CD14-positive monocyte (primary cell): ENCODE measurements around the gene TMEM187. TPM values are rescaled to one million over a fixed set of nuclear protein-coding genes. Genes with fewer than 3 reads are reported as not detected.

Experiments
- DNase-seq, 3 donors: peaks; one replicate each; pipeline ENCODE4 v3.0.0-alpha.2; 2011 to 2022
- H2AFZ ChIP-seq: 2 replicates; pipeline ENCODE4 v1.6.0; 2012; ENCODE audit warnings: mild to moderate bottlenecking, low read depth, low read length, inconsistent platforms; ENCODE audit not compliant: insufficient read depth, poor library complexity, severe bottlenecking
- H3K27ac ChIP-seq, 2 donors: 1 replicate in 1 of 2; 2 replicates in 1 of 2; pipeline ENCODE4 v1.5.1; 2012 to 2013; ENCODE audit warnings: low read length in 2 of 2, control low read depth in 1 of 2, inconsistent platforms in 1 of 2, low read depth in 1 of 2, mild to moderate bottlenecking in 1 of 2
- H3K27me3 ChIP-seq, 2 donors: one replicate each; pipeline versions ENCODE4 v1.6.0 to v1.6.1; 2011 to 2013; ENCODE audit warnings: low read length in 2 of 2; ENCODE audit not compliant: control insufficient read depth in 2 of 2, insufficient read depth in 2 of 2
- H3K36me3 ChIP-seq, 2 donors: replicated peaks in 1 of 2; 1 replicate in 1 of 2; 2 replicates in 1 of 2; pipeline versions ENCODE4 v1.5.1 to v1.6.1; 2012 to 2013; ENCODE audit warnings: low read length in 2 of 2, control low read depth in 1 of 2, inconsistent platforms in 1 of 2, mild to moderate bottlenecking in 1 of 2; ENCODE audit not compliant: insufficient read depth in 2 of 2, control insufficient read depth in 1 of 2
- H3K4me1 ChIP-seq, 2 donors: 1 replicate in 1 of 2; 2 replicates in 1 of 2; pipeline versions ENCODE4 v1.5.1 to v1.6.1; 2012 to 2013; ENCODE audit warnings: low read length in 2 of 2, control low read depth in 1 of 2, inconsistent platforms in 1 of 2, mild to moderate bottlenecking in 1 of 2, moderate library complexity in 1 of 2; ENCODE audit not compliant: insufficient read depth in 2 of 2, control insufficient read depth in 1 of 2
- H3K4me2 ChIP-seq: replicated peaks from 2 replicates; pipeline ENCODE3; 2012; ENCODE audit warnings: low read length, moderate library complexity, mild to moderate bottlenecking; ENCODE audit not compliant: poor library complexity, severe bottlenecking; ENCODE audit errors: extremely low read depth
- H3K4me3 ChIP-seq, 3 experiments: fragments of 200-600 bp in 1 of 3; sonication (generic) in 1 of 3; replicated peaks in 1 of 3; 1 replicate in 2 of 3; 2 replicates in 1 of 3; pipeline ENCODE4 v1.5.1; 2011 to 2013; ENCODE audit warnings: low read length in 3 of 3, mild to moderate bottlenecking in 3 of 3, control low read depth in 2 of 3, low read depth in 2 of 3, inconsistent platforms in 1 of 3, moderate library complexity in 1 of 3
- H3K79me2 ChIP-seq: 2 replicates; pipeline ENCODE4 v1.6.0; 2012; ENCODE audit warnings: mild to moderate bottlenecking, control low read depth, inconsistent platforms, low read length, moderate library complexity; ENCODE audit not compliant: insufficient read depth
- H3K9ac ChIP-seq: 2 replicates; pipeline ENCODE4 v1.6.0; 2017; ENCODE audit warnings: low read length, mild to moderate bottlenecking; ENCODE audit not compliant: insufficient read depth, poor library complexity, severe bottlenecking
- H3K9me3 ChIP-seq, 2 donors: replicated peaks in 1 of 2; 1 replicate in 1 of 2; 2 replicates in 1 of 2; pipeline versions ENCODE4 v1.5.1 to v1.6.1; 2012 to 2013; ENCODE audit warnings: low read length in 2 of 2, control low read depth in 1 of 2; ENCODE audit not compliant: control insufficient read depth in 1 of 2, insufficient read depth in 1 of 2
- H4K20me1 ChIP-seq: 2 replicates; pipeline ENCODE4 v1.6.0; 2012; ENCODE audit warnings: mild to moderate bottlenecking, low read length, control low read depth, moderate library complexity; ENCODE audit not compliant: insufficient read depth
- H3K27ac Mint-ChIP-seq, 7 donors: one replicate each; pipeline ENCODE4 v1.8.0; 2020; ENCODE audit warnings: mild to moderate bottlenecking in 7 of 7, mixed read lengths in 7 of 7, moderate library complexity in 6 of 7, inconsistent platforms in 2 of 7
- H3K27me3 Mint-ChIP-seq, 3 donors: one replicate each; pipeline ENCODE4 v1.8.0; 2021 to 2022; ENCODE audit warnings: low read depth in 3 of 3, mild to moderate bottlenecking in 3 of 3, mixed read lengths in 3 of 3, moderate library complexity in 3 of 3, inconsistent platforms in 1 of 3
- H3K36me3 Mint-ChIP-seq, 2 donors: one replicate each; pipeline ENCODE4 v1.8.0; 2020; ENCODE audit warnings: mixed read lengths in 2 of 2, inconsistent platforms in 1 of 2, mild to moderate bottlenecking in 1 of 2
- H3K4me1 Mint-ChIP-seq: one replicate; pipeline ENCODE4 v1.8.0; 2020; ENCODE audit warnings: mild to moderate bottlenecking, mixed read lengths
- H3K4me3 Mint-ChIP-seq, 2 donors: one replicate each; pipeline ENCODE4 v1.8.0; 2020; ENCODE audit warnings: mild to moderate bottlenecking in 2 of 2, mixed read lengths in 2 of 2, moderate library complexity in 1 of 2
- H3K9me3 Mint-ChIP-seq, 7 donors: one replicate each; pipeline ENCODE4 v1.8.0; 2020 to 2022; ENCODE audit warnings: mixed read lengths in 7 of 7, mild to moderate bottlenecking in 6 of 7, moderate library complexity in 6 of 7, inconsistent platforms in 2 of 7
- WGBS: methylation state at CpG from one replicate; pipeline ENCODE4 v1.1.5; 2013; ENCODE audit warnings: missing lambda C conversion rate; ENCODE audit not compliant: insufficient coverage; 5-methylcytosine and 5-hydroxymethylcytosine counted together
- intact Hi-C, 2 donors: fragments of 100-400 bp; cut with micrococcal nuclease; formaldehyde crosslinking; loops; one replicate each; pipeline versions ENCODE4 v1.15.0 to v1.15.1; 2023
- polyA plus RNA-seq, 3 donors: library from polyadenylated mRNA; depleted of rRNA in 1 of 3; unstranded in 2 of 3; stranded (reverse) in 1 of 3; fragments of 300-500 nt in 2 of 3; fragments of >200 nt in 1 of 3; fragmentation: Illumina TruSeq in 2 of 3; gene quantifications; 1 replicate in 2 of 3; 2 replicates in 1 of 3; pipeline ENCODE4 v1.2.3, GENCODE V29; 2012 to 2021
- TF ChIP-seq, protein P1 (sequence below): fragments of 200-600 bp; IDR thresholded peaks from one replicate; pipeline ENCODE4 v1.8.0; 2022; ENCODE audit warnings: antibody characterized with exemption, mild to moderate bottlenecking

TMEM187 gene
- polyA plus RNA-seq, 3 donors, result 2.8 to 10.3 (median 4.9) TPM

DNA sequence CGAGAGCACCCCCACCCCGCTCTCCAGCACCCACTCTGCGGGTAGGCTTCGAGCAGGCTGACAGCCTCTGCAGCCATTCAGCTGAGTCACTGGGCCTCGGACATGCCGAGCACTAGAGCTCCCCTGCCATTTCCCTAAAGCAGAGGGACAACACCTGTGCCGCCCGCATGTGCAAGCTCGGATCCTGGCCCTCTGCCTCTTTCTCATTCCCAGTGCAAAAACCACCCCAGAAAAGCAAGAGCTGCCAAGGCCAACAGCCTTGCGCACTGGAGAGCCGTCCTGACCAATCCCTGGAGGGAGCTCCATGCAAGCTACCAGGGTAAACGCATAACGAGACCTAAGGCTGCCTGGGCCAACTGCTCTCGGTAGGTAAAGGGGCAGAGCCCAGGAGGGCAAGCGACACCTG is 6.3 kb upstream of the TMEM187 start:
- H3K27me3 ChIP-seq, result no peaks in the 10 kb centered on the region
- Mint-ChIP-seq H3K4me1 (peaks cover 35% of the 10 kb centered on the region), H3K9me3 (peaks cover 0 to 15% (median 5%) of the 10 kb centered on the region in 7 donors), H3K36me3 (peaks cover 21 to 55% of the 10 kb centered on the region in 2 donors), H3K4me3 (no peak overlapping the region), H3K27me3 (peaks cover 0 to 40% (median 0%) of the 10 kb centered on the region in 3 donors), H3K27ac (peak overlapping the region in 5 of 7 donors; percentile 28 to 94 (median 54))
- TF ChIP-seq, protein P1, sequence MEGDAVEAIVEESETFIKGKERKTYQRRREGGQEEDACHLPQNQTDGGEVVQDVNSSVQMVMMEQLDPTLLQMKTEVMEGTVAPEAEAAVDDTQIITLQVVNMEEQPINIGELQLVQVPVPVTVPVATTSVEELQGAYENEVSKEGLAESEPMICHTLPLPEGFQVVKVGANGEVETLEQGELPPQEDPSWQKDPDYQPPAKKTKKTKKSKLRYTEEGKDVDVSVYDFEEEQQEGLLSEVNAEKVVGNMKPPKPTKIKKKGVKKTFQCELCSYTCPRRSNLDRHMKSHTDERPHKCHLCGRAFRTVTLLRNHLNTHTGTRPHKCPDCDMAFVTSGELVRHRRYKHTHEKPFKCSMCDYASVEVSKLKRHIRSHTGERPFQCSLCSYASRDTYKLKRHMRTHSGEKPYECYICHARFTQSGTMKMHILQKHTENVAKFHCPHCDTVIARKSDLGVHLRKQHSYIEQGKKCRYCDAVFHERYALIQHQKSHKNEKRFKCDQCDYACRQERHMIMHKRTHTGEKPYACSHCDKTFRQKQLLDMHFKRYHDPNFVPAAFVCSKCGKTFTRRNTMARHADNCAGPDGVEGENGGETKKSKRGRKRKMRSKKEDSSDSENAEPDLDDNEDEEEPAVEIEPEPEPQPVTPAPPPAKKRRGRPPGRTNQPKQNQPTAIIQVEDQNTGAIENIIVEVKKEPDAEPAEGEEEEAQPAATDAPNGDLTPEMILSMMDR, result no peak
- intact Hi-C loops, result no loop called here
- no peaks in the 10 kb centered on the region for H3K9me3 ChIP-seq
- H3K36me3 ChIP-seq, result peaks cover 33 to 42% of the 10 kb centered on the region in 2 donors
- peaks cover 95% of the 10 kb centered on the region for H3K79me2 ChIP-seq
- peaks cover 86% of the 10 kb centered on the region for H4K20me1 ChIP-seq
- no peak overlapping the region for H3K9ac ChIP-seq
- 65% methylated on average over 4 of the region's 15 CpGs for whole genome bisulfite sequencing
- no peak overlapping the region for H3K4me3 ChIP-seq
- no peak overlapping the region for H2AFZ ChIP-seq
- H3K27ac ChIP-seq, result no peak overlapping the region
- DNase-seq, result no peak
- peaks cover 38 to 44% of the 10 kb centered on the region in 2 donors for H3K4me1 ChIP-seq
- peak overlapping the region; percentile 1 for H3K4me2 ChIP-seq

DNA sequence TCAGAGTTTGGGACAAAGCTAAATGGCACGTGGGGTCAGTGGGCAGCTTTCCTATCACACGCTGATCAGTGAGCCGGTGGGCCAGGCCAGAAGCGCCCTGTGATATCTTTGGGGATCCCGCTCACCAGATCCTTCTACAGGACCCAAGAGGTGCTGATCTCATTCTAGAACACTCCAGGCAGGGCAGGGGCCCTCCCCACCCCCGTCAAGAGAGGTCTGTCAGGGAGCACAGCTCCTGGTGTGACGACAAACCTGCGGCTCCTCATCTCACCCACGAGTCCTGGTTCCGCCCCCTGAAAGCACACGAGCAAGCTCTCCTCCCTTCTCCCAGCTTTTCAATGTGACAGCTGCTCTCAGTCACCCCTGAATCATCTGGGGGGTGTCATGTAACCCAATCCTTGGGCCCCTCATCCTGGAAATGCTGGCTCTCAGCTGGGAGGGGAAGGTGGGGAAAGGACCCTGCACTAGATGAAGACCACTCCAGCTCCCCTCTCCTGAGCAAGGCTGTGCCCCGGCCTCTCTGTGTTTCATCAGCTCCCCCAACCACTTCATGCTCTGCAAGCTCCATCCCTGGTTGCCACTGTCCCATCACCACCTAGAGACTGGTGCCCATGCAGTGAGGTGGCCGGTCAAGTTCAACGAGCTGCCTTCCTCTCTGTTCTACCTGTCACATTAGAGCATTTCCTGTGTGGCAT is 5.6 kb upstream of the TMEM187 start:
- Histone ChIP-seq H3K27me3 (no peaks in the 10 kb centered on the region), H2AFZ (no peak overlapping the region), H3K4me3 (peak overlapping the region in 1 of 3 experiments; percentile 100), H3K9me3 (no peaks in the 10 kb centered on the region), H3K4me1 (peaks cover 38 to 44% of the 10 kb centered on the region in 2 donors), H3K4me2 (peak overlapping the region; percentile 87), H3K9ac (peak overlapping the region; percentile 38), H4K20me1 (peaks cover 79% of the 10 kb centered on the region), H3K27ac (peak overlapping the region; percentile 71 to 78), H3K79me2 (peaks cover 88% of the 10 kb centered on the region), H3K36me3 (peaks cover 26 to 35% of the 10 kb centered on the region in 2 donors)
- H3K27ac Mint-ChIP-seq, result peak overlapping the region; percentile 77 to 96 (median 90)
- TF ChIP-seq, protein P1, result no peak
- H3K4me3 Mint-ChIP-seq, result peak overlapping the region; percentile 85 to 99
- DNase-seq, result no peak
- peaks cover 20 to 48% of the 10 kb centered on the region in 2 donors for H3K36me3 Mint-ChIP-seq
- H3K27me3 Mint-ChIP-seq, result peaks cover 0 to 42% (median 0%) of the 10 kb centered on the region in 3 donors
- peaks cover 35% of the 10 kb centered on the region for H3K4me1 Mint-ChIP-seq
- WGBS, result 64% methylated on average over 4 of the region's 14 CpGs
- H3K9me3 Mint-ChIP-seq, result peaks cover 0 to 19% (median 8%) of the 10 kb centered on the region in 7 donors
- intact Hi-C loops, result no loop called here
